ENCODE data around the gene FREM2. TPM values are rescaled to one million over a fixed set of nuclear protein-coding genes. Genes with fewer than 3 reads are reported as not detected.

Gene FREM2
- total and polyA plus RNA-seq, 2 donors (not counting 3 experiments of a cell fraction or from before 2014, with no cell fraction given) = under 0.01 TPM; not detected in 1

DNA sequence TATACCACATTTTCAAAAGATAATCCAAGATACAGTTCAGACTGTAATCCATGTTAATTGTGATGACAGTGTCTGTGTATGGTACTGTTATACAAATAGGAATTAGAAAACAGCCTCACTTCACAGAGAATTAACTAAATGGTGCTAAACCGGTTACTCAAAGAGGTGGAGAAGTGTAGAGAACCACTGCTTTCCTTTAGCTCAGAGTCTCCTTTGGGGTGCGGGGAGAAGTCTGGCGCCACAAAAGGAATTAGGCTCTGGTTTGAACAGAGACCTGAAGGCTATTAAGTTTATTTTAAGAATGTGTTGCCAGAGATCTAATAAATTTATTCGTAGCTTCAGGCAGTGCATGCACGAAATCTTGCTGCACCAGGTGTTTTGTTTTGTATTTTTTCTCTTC is 65.8 kb downstream of the FREM2 start:
- H3K4me3 ChIP-seq (replicated peaks in 1 of 3; ENCODE audit: insufficient read depth in 1 of 3, low read depth in 1 of 3, low read length in 3 of 3) = no peak overlapping the region
- no peaks in the 10 kb centered on the region for H3K79me2 ChIP-seq (ENCODE audit: control insufficient read depth, insufficient read depth, low read length)
- no peak for DNase-seq (ENCODE audit: low read depth, low spot score)
- intact Hi-C loops (cut with micrococcal nuclease) = no loop called here
- TF ChIP-seq JUN (IDR thresholded peaks at IDR 0.05; ENCODE audit: borderline replicate concordance, insufficient read depth, insufficient read length, low read depth) (no peak), MYC (IDR thresholded peaks at IDR 0.05; ENCODE audit: low read depth, low read length) (no peak), CTCF (IDR thresholded peaks at IDR 0.05; ENCODE audit: extremely low read depth in 1 of 2, insufficient read depth in 1 of 2, low read depth in 1 of 2, low read length in 2 of 2) (no peak), GATA2 (IDR thresholded peaks at IDR 0.05; ENCODE audit: insufficient read depth, insufficient read length, low read depth, low read length) (no peak), FOS (IDR thresholded peaks at IDR 0.05; ENCODE audit: borderline replicate concordance, insufficient read depth, low read length) (no peak), POLR2A (IDR thresholded peaks at IDR 0.05; ENCODE audit: low read depth, low read length) (no peak), EZH2 (IDR thresholded peaks at IDR 0.05; ENCODE audit: borderline replicate concordance, low read depth, low read length, severe bottlenecking) (no peak)
- TF ChIP-seq, protein P1, sequence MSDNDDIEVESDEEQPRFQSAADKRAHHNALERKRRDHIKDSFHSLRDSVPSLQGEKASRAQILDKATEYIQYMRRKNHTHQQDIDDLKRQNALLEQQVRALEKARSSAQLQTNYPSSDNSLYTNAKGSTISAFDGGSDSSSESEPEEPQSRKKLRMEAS (IDR thresholded peaks at IDR 0.05; ENCODE audit: insufficient read depth, insufficient read length) = no peak
- H3K9ac ChIP-seq (replicated peaks; ENCODE audit: extremely low read depth, insufficient read depth, low read length) = no peak overlapping the region
- H4K20me1 ChIP-seq (replicated peaks; ENCODE audit: control insufficient read depth, extremely low read depth, insufficient read depth, low read length) = no peaks in the 10 kb centered on the region
- no peak for FAIRE-seq
- POLR2A ChIA-PET = no interaction called here
- H3K36me3 ChIP-seq (ENCODE audit: control insufficient read depth in 2 of 2, extremely low read depth in 1 of 2, insufficient read depth in 2 of 2, low read length in 2 of 2) = no peaks in the 10 kb centered on the region
- no peaks in the 10 kb centered on the region for H3K4me1 ChIP-seq (ENCODE audit: control insufficient read depth, extremely low read depth, insufficient read depth, low read length)
- H3K9me1 ChIP-seq (replicated peaks; ENCODE audit: control insufficient read depth, extremely low read depth, insufficient read depth, low read length) = no peaks in the 10 kb centered on the region
- BruUV-seq (replicated peaks) = no TSS peak
- dilution Hi-C loops (cut with MboI; ENCODE audit: extremely low pct_ligation_motif_present, low sequenced_read_pairs) = no loop called here
- H2AFZ ChIP-seq (ENCODE audit: low read depth, low read length) = no peak overlapping the region
- CTCF ChIA-PET = interaction anchor here (1.9 kb wide), 1 partner anchor 12 kb away, joined by 6 read pairs; no protein-coding TSS in a partner anchor
- no peaks in the 10 kb centered on the region for H3K9me3 ChIP-seq (replicated peaks; ENCODE audit: control insufficient read depth, insufficient read depth, low read length)
- no peak overlapping the region for H3K27ac ChIP-seq (ENCODE audit: insufficient read depth, low read depth, low read length)
- H3K27me3 ChIP-seq (ENCODE audit: control insufficient read depth in 2 of 2, insufficient read depth in 2 of 2, low read length in 2 of 2) = no peaks in the 10 kb centered on the region
- no peak overlapping the region for H3K4me2 ChIP-seq (ENCODE audit: insufficient read depth, low read length)

Measured in endothelial cell of umbilical vein (primary cell).